MCF 10A (cell line): ENCODE measurements around the gene HTRA3. TPM values are rescaled to one million over a fixed set of nuclear protein-coding genes. Genes with fewer than 3 reads are reported as not detected.

ENCODE experiments used
- BruUV-seq: library from RNA; stranded (reverse); fragments of 400-500 nt; replicated peaks from 2 replicates; lab custom pipeline; 2021; lab: Mats Ljungman, UMichigan
- CTCF ChIA-PET: fragments of 300-600 bp; sonication (Branson Sonifier 250); formaldehyde crosslinking; extraction: SDS; loops from one replicate; lab custom pipeline; 2021; ENCODE audit warnings: antibody characterized with exemption, inconsistent platforms; lab: Yijun Ruan, JAX
- POLR2A ChIA-PET: fragments of 300-600, 350-650 bp; sonication (Branson Sonifier 250); formaldehyde crosslinking; extraction: SDS; loops from one replicate; lab custom pipeline; 2020; ENCODE audit warnings: antibody characterized with exemption, inconsistent platforms; lab: Yijun Ruan, JAX
- DNase-seq: peaks from one replicate; pipeline ENCODE4 v3.0.0-alpha.2; 2018; ENCODE audit not compliant: unreplicated experiment
- H3K27ac Mint-ChIP-seq: one replicate; pipeline ENCODE4 v1.8.0; 2022; ENCODE audit warnings: mild to moderate bottlenecking, low read depth, mixed read lengths; ENCODE audit not compliant: unreplicated experiment
- H3K27me3 Mint-ChIP-seq: one replicate; pipeline ENCODE4 v1.8.0; 2022; ENCODE audit warnings: mixed read lengths; ENCODE audit not compliant: insufficient read depth, unreplicated experiment
- H3K36me3 Mint-ChIP-seq: one replicate; pipeline ENCODE4 v1.8.0; 2022; ENCODE audit warnings: mild to moderate bottlenecking, moderate library complexity, mixed read lengths; ENCODE audit not compliant: insufficient read depth, unreplicated experiment
- H3K4me1 Mint-ChIP-seq: one replicate; pipeline ENCODE4 v1.8.0; 2022; ENCODE audit warnings: mixed read lengths; ENCODE audit not compliant: insufficient read depth, unreplicated experiment
- H3K4me3 Mint-ChIP-seq: one replicate; pipeline ENCODE4 v1.8.0; 2022; ENCODE audit warnings: mild to moderate bottlenecking, moderate library complexity, mixed read lengths; ENCODE audit not compliant: unreplicated experiment
- H3K9me3 Mint-ChIP-seq: one replicate; pipeline ENCODE4 v1.8.0; 2022; ENCODE audit warnings: mixed read lengths; ENCODE audit not compliant: unreplicated experiment
- intact Hi-C: fragments of 100-400 bp; cut with micrococcal nuclease; formaldehyde crosslinking; loops from 2 replicates; pipeline ENCODE4 v1.14.1; 2022
- total RNA-seq: library from RNA; stranded (reverse); gene quantifications from 2 replicates; pipeline ENCODE4 v1.2.3, GENCODE V29; 2022
- TF ChIP-seq, protein P1 (sequence below): fragments of 200-600 bp; IDR thresholded peaks from one replicate; pipeline ENCODE4 v1.8.0; 2022; ENCODE audit warnings: antibody characterized with exemption, mild to moderate bottlenecking; ENCODE audit not compliant: unreplicated experiment

Gene HTRA3
- total RNA-seq, 1 experiment from 2014 or later, result not detected

GRCh38 chr4:8227771-8228318 is 41.7 kb upstream of the HTRA3 start:
- BruUV-seq, result no TSS peak
- CTCF ChIA-PET, result interaction anchor here (0.8 to 2.3 kb wide), 6 partner anchors 11 to 173 kb away, joined by 3 to 7 read pairs (median 3); no protein-coding TSS in a partner anchor

GRCh38 chr4:8228319-8229250 is 41.0 kb upstream of the HTRA3 start:
- POLR2A ChIA-PET, result interaction anchor here (0.6 to 1.1 kb wide), 2 partner anchors 85 to 90 kb away, joined by 3 to 4 read pairs; no protein-coding TSS in a partner anchor
- TF ChIP-seq, protein P1, sequence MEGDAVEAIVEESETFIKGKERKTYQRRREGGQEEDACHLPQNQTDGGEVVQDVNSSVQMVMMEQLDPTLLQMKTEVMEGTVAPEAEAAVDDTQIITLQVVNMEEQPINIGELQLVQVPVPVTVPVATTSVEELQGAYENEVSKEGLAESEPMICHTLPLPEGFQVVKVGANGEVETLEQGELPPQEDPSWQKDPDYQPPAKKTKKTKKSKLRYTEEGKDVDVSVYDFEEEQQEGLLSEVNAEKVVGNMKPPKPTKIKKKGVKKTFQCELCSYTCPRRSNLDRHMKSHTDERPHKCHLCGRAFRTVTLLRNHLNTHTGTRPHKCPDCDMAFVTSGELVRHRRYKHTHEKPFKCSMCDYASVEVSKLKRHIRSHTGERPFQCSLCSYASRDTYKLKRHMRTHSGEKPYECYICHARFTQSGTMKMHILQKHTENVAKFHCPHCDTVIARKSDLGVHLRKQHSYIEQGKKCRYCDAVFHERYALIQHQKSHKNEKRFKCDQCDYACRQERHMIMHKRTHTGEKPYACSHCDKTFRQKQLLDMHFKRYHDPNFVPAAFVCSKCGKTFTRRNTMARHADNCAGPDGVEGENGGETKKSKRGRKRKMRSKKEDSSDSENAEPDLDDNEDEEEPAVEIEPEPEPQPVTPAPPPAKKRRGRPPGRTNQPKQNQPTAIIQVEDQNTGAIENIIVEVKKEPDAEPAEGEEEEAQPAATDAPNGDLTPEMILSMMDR, result no peak
- DNase-seq, result peak; percentile 91
- Mint-ChIP-seq H3K27ac (no peak overlapping the region), H3K4me3 (no peak overlapping the region), H3K36me3 (peaks cover 10% of the 10 kb centered on the region), H3K27me3 (no peaks in the 10 kb centered on the region), H3K9me3 (no peaks in the 10 kb centered on the region), H3K4me1 (no peaks in the 10 kb centered on the region)
- CTCF ChIA-PET, result interaction anchor here (0.6 to 2.3 kb wide), 6 partner anchors 12 to 174 kb away, joined by 3 to 7 read pairs (median 3); no protein-coding TSS in a partner anchor
- intact Hi-C loops, result no loop called here
- no TSS peak for BruUV-seq

More at GRCh38 chr4:8227771-8228318, 41.7 kb upstream of the HTRA3 start:
- peaks cover 16% of the 10 kb centered on the region for H3K36me3 Mint-ChIP-seq
- intact Hi-C loops, result no loop called here
- no peaks in the 10 kb centered on the region for H3K4me1 Mint-ChIP-seq
- H3K27me3 Mint-ChIP-seq, result no peaks in the 10 kb centered on the region
- H3K4me3 Mint-ChIP-seq, result no peak overlapping the region
- POLR2A ChIA-PET, result no interaction called here
- TF ChIP-seq, protein P1, result no peak
- no peak for DNase-seq
- H3K27ac Mint-ChIP-seq, result no peak overlapping the region
- no peaks in the 10 kb centered on the region for H3K9me3 Mint-ChIP-seq

- TF ChIP-seq, protein P1, result no peak
- H3K27ac Mint-ChIP-seq, result no peak overlapping the region
- intact Hi-C loops, result no loop called here
- H3K36me3 Mint-ChIP-seq, result peaks cover 7% of the 10 kb centered on the region
- H3K4me1 Mint-ChIP-seq, result no peaks in the 10 kb centered on the region
- no peak overlapping the region for H3K4me3 Mint-ChIP-seq
- ChIA-PET CTCF (interaction anchor here (0.6 to 2.3 kb wide), 3 partner anchors 13 to 173 kb away, joined by 3 to 7 read pairs (median 3); no protein-coding TSS in a partner anchor), POLR2A (interaction anchor here (0.6 to 1.1 kb wide), 2 partner anchors 85 to 89 kb away, joined by 3 to 4 read pairs; no protein-coding TSS in a partner anchor)
- BruUV-seq, result no TSS peak
- DNase-seq, result no peak
- no peaks in the 10 kb centered on the region for H3K27me3 Mint-ChIP-seq
- H3K9me3 Mint-ChIP-seq, result no peaks in the 10 kb centered on the region
Measured at GRCh38 chr4:8229331-8229975, 40.1 kb upstream of the HTRA3 start.
